ENCODE data around the gene ERV3-1. TPM values are rescaled to one million over a fixed set of nuclear protein-coding genes. Genes with fewer than 3 reads are reported as not detected.
"Not testable (repeated sequence)": the region's sequence is repeated elsewhere in the genome, so short reads cannot be mapped to it uniquely, and the experiment has no call there.

Gene ERV3-1, protein sequence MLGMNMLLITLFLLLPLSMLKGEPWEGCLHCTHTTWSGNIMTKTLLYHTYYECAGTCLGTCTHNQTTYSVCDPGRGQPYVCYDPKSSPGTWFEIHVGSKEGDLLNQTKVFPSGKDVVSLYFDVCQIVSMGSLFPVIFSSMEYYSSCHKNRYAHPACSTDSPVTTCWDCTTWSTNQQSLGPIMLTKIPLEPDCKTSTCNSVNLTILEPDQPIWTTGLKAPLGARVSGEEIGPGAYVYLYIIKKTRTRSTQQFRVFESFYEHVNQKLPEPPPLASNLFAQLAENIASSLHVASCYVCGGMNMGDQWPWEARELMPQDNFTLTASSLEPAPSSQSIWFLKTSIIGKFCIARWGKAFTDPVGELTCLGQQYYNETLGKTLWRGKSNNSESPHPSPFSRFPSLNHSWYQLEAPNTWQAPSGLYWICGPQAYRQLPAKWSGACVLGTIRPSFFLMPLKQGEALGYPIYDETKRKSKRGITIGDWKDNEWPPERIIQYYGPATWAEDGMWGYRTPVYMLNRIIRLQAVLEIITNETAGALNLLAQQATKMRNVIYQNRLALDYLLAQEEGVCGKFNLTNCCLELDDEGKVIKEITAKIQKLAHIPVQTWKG
- total RNA-seq = 8.0 TPM

DNA sequence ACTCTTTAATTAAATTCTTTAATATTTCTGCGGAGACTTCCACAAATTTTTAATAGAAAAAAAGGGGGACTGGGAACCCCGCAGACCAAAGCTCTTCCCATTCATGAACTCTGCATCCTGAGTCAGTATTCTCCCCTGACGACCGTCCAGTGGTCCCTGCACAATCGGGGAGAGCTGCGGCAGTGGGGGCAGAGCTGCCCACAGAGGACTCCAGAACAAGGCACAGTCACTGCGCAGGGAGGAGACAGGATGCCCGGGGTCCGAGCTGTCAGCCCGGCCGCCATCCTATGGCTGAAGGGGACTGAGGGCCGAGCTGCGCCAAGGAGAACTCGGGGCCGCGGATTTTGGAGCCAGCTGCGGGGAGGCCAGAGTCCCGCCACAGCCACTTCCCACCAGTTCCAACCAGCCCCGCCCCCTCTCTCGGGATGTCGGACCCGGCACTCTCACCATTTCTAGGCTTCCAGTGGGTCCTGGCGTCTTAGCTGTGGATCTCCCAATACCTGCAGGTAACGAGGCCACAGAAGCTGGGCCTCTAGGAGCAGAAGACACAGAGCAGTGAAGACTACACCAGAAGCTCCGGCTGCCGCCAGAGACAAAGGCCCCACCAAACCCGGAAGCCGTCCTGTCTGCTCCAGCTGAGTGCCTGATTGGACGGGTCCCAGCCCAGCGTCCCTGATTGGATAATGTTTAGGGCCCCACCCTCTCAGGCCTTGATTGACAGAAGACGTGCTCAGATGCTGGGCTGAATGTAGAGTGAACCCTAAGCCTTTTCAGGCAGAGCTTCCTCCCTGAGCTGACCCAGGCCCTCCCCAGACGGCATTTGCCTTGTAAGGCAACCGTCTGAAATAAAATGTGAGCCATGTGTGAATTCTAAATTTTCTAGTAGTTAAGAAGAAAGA, at the start of gene ERV3-1:
TSS of gene ERV3-1 (minus strand) at position 594 of the 899 bp plus-strand sequence. CDS start 13,661 bp downstream, outside the sequence.
- peak; percentile 96 for DNase-seq (ENCODE audit: low spot score)
- peak; percentile 99 for ATAC-seq

GRCh38 chr7:65055786-65056185, 49.3 kb upstream of the ERV3-1 start:
- not testable (repeated sequence) for ATAC-seq; DNase-seq (ENCODE audit: low spot score)

- peak; percentile 62 for ATAC-seq
- not testable (repeated sequence) for DNase-seq (ENCODE audit: low spot score)
Observed at GRCh38 chr7:65054466-65054994, 48.0 kb upstream of the ERV3-1 start.

DNA sequence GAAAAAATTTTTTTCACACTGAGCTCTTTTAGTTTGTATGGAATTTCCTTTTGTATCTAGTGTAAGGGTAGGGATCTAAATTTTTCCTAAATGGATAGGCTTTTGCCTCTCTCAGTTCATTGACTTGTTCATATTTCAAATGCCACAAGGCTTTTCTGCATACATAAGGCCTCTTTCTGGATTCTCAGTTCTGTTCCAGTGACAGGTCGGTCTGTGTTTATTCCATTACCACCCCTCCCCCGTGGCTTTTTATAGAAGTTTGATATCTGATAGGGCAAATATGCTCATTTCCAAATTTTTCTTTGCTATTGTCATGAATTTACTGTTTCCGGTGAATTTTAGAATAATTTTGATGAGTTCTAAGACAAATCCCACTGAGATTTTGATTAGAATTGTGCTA, 45.2 kb upstream of the ERV3-1 start:
- DNase-seq (ENCODE audit: low spot score); ATAC-seq: not testable (repeated sequence)

DNA sequence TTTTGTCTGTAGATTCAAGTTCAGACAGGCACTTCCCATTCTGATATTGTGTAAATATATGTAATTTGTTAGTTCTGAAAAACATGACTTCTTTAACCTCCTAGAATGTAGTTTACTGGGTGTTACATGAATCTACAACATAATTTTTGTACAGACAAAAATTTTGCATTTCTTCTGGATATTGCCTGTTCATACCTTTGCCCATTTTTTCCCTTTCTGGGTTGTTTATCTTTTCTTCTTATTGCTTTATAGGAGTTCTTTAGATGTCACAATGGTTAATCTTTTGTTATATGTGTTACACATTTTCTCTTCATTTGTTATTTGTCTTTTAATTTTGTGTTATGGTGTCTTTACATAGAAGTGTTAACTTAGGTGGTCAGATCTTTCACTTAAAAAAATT, 44.7 kb upstream of the ERV3-1 start:
- ATAC-seq; DNase-seq (ENCODE audit: low spot score): not testable (repeated sequence)

- not testable (repeated sequence) for DNase-seq (ENCODE audit: low spot score); ATAC-seq
Observed at GRCh38 chr7:65046329-65046728, 39.8 kb upstream of the ERV3-1 start.

DNA sequence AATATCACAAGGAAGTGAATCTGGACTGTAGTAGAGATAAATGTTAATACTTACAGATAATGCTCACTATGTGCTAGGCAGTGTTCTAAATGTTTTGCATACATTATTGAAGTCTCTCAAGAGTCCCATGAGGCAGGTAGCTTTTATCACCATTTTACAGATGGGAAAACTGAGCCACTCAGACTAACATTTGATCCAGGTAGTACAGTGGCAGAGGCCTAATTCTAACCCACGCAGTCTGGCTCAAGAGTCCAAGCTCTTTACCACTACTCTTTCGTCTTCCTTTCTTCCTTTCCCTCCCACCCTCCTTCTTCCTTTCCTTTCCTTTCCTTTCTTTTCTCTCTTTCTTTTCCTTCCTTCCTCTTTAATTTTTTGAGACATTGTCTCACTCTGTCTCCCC, 39.1 kb upstream of the ERV3-1 start:
- DNase-seq (ENCODE audit: low spot score); ATAC-seq: not testable (repeated sequence)

DNA sequence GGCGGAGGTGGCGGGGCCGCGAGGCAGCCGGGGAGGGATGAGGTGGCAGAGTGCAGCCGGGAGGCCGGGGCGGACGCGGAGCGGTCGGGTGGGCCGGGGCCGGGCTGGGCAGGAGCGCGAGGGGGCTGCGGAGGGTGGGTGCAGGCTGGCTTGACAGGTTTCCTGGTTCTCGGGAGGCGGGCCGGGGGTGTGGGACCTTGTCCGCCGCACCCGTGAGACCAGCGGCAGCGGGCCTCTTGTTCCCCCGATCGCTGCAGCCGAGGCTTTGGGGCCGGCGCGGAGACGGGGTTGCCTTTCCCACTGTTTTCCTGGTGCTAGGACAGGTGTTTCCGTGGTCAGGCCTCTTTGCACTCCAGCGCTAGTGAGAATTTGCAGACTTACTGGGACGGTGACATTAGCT, 32.3 kb upstream of the ERV3-1 start:
- DNase-seq (ENCODE audit: low spot score) = peak; percentile 56
- ATAC-seq = peak; percentile 40

GRCh38 chr7:65037740-65038688, 31.5 kb upstream of the ERV3-1 start:
- peak; percentile 95 for DNase-seq (ENCODE audit: low spot score)
- ATAC-seq = peak; percentile 92

DNA sequence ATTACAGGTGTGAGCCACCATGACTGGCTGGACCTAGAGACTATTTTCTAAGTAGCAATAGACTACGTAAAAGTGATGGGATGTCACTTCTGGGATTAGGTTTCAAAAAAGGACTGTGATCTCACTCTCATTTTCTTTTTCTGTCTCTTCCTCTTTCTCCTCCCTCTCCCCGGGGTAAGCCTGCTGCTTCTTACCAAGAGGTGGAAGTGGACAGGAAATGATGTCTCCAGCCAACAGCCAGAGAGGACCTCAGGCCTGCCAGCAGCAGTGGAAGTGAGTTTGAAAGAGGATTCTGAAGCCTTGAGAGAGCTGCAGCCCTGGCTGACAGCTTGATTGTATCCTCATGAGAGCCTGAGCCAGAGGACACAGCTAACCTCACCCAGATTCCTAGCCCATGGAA, 30.0 kb upstream of the ERV3-1 start:
- not testable (repeated sequence) for ATAC-seq; DNase-seq (ENCODE audit: low spot score)

DNA sequence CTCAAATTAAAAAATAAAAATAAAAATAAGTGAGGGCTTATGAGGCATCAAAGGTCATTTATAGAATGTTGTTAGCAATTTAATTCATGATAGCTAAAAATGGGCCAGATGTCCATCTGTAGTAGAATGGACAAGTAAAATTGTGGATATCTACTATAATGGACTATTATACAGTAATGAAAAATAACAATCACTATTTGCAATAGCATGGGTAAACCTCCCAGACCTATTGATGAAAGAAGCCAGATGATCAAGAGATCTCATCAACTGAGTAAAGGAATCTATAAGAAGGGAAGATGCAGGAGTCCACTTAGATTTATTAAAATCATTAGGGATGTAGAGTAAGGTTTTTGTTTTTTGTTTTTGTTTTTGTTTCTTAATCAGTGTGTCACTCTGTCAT, 29.0 kb upstream of the ERV3-1 start:
- DNase-seq (ENCODE audit: low spot score); ATAC-seq: not testable (repeated sequence)

- ATAC-seq; DNase-seq (ENCODE audit: low spot score): not testable (repeated sequence)
Observed at GRCh38 chr7:65034120-65034782, 27.8 kb upstream of the ERV3-1 start.

GRCh38 chr7:65033391-65033790, 26.9 kb upstream of the ERV3-1 start:
- not testable (repeated sequence) for ATAC-seq; DNase-seq (ENCODE audit: low spot score)

DNA sequence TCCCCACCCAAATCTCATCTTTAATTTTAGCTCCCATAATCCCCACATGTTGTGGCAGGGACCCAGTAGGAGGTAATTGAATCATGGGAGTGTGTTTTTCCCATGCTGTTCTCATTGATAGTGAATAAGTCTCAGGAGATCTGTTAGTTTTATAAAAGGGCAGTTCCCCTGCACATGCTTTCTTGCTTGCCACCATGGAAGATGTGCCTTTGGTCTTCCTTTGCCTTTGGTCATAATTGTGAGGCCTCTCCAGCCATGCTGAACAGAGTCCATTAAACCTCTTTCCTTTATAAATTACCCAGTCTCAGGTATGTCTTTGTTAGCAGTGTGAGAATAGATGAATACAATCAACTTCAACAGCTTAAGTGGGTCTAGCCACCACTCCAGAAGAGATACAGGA, 18.5 kb upstream of the ERV3-1 start:
- DNase-seq (ENCODE audit: low spot score); ATAC-seq: not testable (repeated sequence)

GRCh38 chr7:65020978-65021377, 14.5 kb upstream of the ERV3-1 start:
- ATAC-seq (peak; percentile 67), DNase-seq (ENCODE audit: low spot score) (peak; percentile 63)

DNA sequence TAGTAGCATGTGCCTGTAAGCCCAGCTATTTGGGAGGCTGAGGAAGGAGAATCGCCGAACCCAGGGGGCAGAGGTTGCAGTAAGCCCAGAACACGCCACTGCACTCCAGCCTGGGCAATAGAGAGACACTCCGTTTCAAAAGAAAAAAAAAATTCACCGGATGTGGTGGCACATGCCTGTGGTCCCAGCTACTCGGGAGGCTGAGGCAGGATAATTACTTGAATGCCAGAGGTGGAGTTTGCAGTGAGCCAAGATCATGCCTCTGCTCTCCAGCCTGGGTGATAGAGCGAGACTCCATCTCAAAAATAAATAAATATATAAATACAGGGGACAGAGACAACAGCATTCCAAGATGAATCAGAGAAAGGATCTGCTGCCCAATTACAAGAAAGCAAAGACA, 3.4 kb upstream of the ERV3-1 start:
- not testable (repeated sequence) for ATAC-seq; DNase-seq (ENCODE audit: low spot score)

DNA sequence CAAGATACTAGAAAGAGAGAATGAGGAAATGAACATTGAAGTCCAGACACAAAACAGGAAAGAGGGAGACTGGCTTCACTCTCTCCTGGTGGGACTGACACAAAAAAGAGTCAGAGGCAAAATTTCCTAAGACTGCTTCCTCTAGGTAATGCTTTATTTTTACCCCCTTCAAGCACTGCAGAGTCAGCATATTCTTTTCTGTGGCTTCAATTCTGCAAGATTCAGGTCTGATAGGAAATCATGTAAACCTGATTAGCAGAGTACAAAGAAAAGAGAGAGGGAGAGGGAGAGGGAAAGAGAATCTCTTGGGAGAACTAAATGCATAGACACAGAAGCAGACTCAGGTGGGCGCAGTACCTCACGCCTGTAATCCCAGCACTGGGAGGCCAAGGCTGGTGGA, 2.9 kb upstream of the ERV3-1 start:
- not testable (repeated sequence) for ATAC-seq; DNase-seq (ENCODE audit: low spot score)

DNA sequence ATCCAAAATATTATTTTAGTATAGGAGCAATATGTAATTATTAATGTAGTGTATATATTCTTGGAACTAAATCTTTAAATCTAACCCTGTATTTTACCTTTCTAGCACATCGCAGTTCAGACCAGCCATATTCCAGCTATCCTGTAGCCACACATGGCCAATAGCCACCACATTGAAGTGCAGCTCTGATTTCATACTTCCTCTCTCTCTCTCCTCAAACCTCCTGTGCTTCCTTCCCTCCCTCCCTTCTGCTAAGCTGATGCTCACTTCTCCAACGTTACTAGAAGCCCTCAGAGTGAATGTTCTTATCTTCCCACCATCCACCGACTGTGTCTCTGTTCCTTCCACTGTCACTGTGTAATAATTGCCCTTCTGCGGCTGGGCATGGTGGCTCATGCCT, 549 bp upstream of the ERV3-1 start:
- ATAC-seq; DNase-seq (ENCODE audit: low spot score): not testable (repeated sequence)

DNA sequence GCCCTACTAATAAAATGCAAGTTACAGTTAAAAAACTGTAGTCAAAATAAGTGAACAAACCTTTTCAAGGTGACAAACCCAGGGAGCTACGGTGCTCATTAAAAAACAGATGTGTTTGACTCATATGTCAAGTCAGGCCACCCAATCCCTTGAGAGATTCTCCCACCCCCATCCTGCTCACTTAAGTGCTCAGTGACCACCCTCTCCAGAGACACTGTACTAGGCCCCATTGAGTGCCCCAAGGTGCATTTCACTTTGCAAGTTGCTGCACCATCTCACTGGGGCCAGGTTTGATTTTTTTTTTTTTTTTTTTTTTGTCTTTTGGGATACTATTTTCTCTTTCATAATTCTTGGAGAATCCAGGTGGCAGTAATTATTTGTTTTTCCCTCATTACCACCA, 1.9 kb downstream of the ERV3-1 start:
- DNase-seq (ENCODE audit: low spot score) = no peak
- no peak for ATAC-seq
